Fibroblast of skin of abdomen (primary cell): Measurements from ENCODE around the gene ISM1.
A peak's percentile ranks its signal among the peaks of the same experiment; 100 is the strongest.

ENCODE experiments used
- DNase-seq: peaks from one replicate; pipeline ENCODE4 v3.0.0-alpha.2; 2013

ISM1 gene

GRCh38 chr20:13283869-13284829 is 63.1 kb downstream of the ISM1 start:
- DNase-seq = no peak

- no peak for DNase-seq
Measured at GRCh38 chr20:13284830-13285229, 63.8 kb downstream of the ISM1 start.

GRCh38 chr20:13285408-13285807 is 64.3 kb downstream of the ISM1 start:
- DNase-seq = no peak

GRCh38 chr20:13286052-13286451 is 65.0 kb downstream of the ISM1 start:
- DNase-seq = no peak

GRCh38 chr20:13286607-13287006 is 65.5 kb downstream of the ISM1 start:
- DNase-seq = no peak

- no peak for DNase-seq
Measured at GRCh38 chr20:13288357-13288756, 67.3 kb downstream of the ISM1 start.

- DNase-seq = no peak
Measured at GRCh38 chr20:13289031-13289430, 68.0 kb downstream of the ISM1 start.

GRCh38 chr20:13290724-13291123 is 69.7 kb downstream of the ISM1 start:
- DNase-seq = no peak

- no peak for DNase-seq
Measured at GRCh38 chr20:13291157-13291556, 70.1 kb downstream of the ISM1 start.

- no peak for DNase-seq
Measured at GRCh38 chr20:13292201-13292885, 71.3 kb downstream of the ISM1 start.

- no peak for DNase-seq
Measured at GRCh38 chr20:13294522-13294921, 73.4 kb downstream of the ISM1 start.

- DNase-seq = no peak
Measured at GRCh38 chr20:13295637-13296036, 74.6 kb downstream of the ISM1 start.

- DNase-seq = no peak
Measured at GRCh38 chr20:13296070-13296469, 75.0 kb downstream of the ISM1 start.

GRCh38 chr20:13297147-13297899 is 76.2 kb downstream of the ISM1 start:
- DNase-seq = no peak

- no peak for DNase-seq
Measured at GRCh38 chr20:13298692-13299373, 77.8 kb downstream of the ISM1 start.

GRCh38 chr20:13299401-13299800 is 78.3 kb downstream of the ISM1 start:
- DNase-seq = no peak

GRCh38 chr20:13301596-13301995 is 80.5 kb downstream of the ISM1 start:
- no peak for DNase-seq

- DNase-seq = peak; percentile 2
Measured at GRCh38 chr20:13302647-13303450, 81.8 kb downstream of the ISM1 start.

- DNase-seq = no peak
Measured at GRCh38 chr20:13305284-13305683, 84.2 kb downstream of the ISM1 start.

GRCh38 chr20:13307562-13308163 is 86.6 kb downstream of the ISM1 start:
- no peak for DNase-seq

- DNase-seq = no peak
Measured at GRCh38 chr20:13312300-13312699, 91.2 kb downstream of the ISM1 start.
